Activated gamma-delta T cell treated with anti-CD3 and anti-CD28 coated beads, Interleukin-2, amount 50 U/mL, for 16 hours (primary cell): ENCODE results near the gene PRKCZ.
"Not testable (repeated sequence)": the region's sequence is repeated elsewhere in the genome, so short reads cannot be mapped to it uniquely, and the experiment has no call there.

Experiments
- DNase-seq: peaks from one replicate; pipeline ENCODE4 v3.0.0-alpha.2; 2020; ENCODE audit warnings: low read depth

The PRKCZ gene

DNA sequence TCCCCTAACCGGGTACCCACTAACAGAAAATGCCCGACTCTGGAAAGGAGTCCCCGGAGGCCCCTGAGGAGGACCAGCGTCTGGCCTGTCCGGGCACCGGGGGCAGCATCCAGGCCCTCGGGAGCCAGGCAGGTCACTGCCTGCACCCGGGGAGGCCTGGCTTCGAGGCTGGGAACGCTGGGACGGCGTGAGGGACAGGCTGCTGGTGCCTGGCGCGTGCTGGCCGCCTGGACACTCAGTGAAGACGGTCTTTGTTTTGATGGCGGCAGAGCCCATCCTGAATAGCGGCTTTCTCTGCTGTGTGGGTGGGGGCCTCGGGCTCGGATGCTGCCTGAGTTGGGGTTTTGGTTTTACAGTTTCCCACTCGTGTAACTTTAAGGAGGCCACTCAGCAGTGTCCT, 37.6 kb downstream of the PRKCZ start:
- no peak for DNase-seq

DNA sequence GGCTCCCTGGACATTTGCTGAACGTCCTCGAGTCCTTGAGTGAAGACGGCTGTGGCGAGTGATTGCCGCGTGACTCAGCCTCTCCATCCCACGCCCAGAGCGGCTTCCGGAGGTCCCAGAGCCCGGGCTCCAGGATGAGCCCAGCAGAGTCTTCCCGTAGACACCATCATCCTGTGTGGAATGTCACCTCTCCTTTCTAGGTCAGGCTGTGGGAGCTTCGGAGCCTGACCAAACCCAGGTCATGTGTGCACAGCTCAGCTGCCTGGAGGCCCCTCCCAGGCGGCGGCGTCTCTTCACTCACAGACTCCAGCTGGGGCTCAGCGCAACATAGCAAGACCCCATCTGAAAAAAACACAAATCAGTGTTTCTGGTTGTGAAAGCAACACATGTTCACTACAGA, 38.2 kb downstream of the PRKCZ start:
- no peak for DNase-seq

DNA sequence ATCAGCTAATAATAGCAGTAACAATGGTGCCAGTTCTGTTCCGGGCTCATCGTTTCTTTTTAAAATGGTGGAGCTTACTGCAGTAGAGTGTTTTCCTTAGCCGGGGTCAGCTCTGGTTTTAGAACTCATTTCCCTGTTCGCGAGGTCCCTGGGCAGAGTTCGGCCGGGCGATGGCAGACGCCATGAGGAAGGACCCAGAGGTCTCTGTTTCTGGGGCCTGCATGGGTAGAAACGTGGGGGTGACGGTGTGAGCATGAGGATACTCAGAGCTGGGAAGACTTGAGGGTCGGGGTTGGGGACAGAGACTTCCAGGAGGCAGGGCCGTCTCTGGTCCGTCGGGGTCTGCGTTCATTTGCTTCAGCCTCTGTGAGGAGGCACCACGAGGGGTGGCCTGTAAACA, 38.8 kb downstream of the PRKCZ start:
- no peak for DNase-seq

- DNase-seq: no peak
Measured at GRCh38 chr1:2090216-2090890, 40.1 kb downstream of the PRKCZ start.

GRCh38 chr1:2091611-2092604, 41.7 kb downstream of the PRKCZ start:
- DNase-seq: no peak

DNA sequence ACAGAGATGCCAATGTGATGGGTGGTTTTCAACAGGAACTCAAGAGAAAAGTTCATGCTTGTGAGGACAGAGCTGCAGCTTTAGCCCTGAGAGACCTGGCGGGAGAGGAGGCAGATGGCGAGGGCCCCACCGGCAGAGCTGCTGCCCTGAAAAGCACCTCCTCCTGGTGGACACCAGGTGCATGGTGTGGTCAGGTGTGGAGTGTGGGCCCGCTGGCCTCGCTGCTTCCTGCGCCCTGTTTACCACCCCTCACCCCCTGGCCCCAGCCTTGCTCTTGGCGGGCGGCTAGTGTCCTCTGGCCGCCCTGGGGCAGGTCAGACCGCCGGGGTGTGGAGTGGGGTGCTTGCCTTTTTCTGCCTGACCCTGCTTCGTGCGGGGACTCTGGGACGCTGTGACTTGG, 42.8 kb downstream of the PRKCZ start:
- DNase-seq: no peak

DNA sequence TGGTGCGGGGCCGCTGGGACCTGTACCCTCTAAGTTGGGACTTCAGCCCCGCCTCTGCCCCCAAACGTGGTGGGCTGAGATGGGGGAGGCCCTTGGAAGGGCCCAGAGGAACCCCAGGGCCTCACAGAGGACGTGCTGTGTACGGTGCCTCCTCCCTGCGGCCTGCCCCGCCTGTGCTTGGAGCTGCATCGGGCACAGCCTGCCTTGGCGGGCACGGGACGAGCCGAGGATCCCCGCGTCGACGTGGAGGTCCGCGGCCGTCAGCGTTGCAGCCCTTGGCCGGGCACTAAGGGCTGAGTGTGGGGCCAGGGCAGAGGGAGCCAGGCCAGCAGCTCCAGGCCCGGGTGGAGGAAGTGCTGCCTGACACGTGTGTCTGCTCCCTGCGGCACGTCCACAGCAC, 43.4 kb downstream of the PRKCZ start:
- no peak for DNase-seq

GRCh38 chr1:2094269-2095158, 44.3 kb downstream of the PRKCZ start:
- not testable (repeated sequence) for DNase-seq

DNA sequence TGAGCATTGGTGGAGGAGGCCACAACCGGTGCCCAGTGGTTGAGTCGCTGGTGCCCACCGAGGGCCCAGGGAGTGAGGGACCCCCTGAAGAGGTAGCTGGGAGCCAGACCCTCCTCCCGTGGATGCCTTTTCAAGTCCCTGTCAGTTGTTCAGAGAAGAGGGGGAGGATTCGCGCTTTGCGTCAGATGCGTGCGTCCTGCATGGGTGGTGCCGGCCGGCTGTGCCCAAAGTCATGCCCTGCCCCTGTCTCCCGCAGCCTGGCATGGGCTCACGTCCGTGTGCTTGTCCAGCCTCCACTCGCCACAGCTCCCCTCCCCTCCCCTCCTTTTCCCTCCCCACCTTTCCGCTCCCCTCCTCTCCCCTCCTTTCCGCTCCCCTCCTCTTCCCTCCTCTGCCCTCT, 45.2 kb downstream of the PRKCZ start:
- no peak for DNase-seq

DNA sequence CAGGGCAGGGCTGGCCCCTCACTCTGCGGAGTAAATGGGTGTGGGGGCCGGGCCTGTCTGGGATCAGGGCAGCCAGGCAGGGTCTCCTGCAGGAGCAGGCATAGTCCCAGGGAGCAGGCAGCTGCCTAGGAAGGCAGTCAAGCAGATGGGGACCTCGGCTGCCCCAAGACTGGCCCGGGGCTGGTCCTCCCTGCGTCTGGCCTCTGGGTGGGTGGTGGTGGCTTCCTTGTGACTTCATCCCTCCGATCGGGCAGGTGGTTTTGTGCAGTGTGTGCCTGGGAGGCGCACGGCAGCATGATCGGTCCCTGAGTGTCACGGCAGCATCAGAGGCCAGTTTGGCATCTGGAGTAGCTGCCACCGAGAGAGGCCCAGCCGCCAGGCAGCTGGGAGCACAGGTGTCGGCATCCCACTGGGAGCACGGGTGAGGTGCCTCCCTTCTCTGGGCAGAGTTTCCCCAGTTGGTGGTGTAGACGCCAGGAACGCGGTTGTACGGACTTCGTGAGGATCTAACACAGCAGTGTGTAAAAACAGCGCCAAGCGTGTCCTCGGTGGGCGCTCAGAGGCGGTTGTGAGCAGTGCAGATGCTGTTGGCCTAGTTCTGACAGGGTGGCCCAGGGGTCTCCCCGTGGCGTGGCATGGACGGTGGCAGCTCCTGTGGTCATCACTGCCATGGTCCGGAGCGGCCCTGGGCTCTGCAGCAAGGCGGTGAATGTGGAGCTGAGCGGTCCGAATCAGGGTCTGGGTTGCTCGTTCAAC, 45.9 kb downstream of the PRKCZ start:
- DNase-seq: no peak

DNA sequence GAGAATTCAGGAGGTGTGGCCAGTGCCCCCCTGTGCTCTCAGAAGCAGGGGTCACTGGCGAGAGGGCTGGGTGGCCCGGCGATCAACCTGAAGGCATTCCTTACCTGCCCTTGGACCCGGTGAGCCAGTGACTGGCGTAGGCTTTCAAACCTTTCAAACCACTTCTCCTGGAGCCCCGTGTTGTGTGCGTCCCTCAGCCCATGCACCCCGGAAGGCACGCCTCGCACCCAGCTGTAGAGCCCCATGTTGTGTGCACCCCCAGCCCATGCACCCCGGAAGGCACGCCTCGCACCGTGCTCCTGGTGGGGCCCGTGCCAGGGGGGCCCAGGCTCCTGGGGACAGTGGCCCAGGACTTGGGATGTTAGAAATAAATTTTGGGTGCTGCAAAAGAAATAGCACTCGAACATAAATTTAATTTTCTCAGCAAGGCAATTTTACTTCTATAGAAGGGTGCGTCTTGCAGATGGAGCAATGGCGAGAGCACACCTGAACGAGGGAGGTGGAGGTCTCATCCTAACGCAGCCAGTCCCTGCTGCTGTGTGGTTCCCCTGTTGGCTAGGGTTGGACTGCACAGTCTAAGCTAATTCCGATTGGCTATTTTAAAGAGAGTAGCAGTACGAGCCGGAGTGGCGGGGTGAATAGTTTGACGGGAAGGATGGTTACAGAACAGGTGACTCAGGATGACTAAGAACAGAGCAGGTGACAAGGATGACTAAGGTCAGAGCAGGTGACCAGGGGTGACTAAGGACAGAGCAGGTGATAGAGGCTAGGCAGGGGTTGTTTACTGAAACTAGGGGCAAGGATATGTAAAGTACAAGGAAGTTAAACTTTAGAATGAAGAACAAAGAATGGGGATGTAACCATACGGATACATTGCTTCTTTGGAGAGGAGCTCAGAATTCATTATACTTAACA, 47.4 kb downstream of the PRKCZ start:
- DNase-seq: no peak

- DNase-seq: no peak
Measured at GRCh38 chr1:2098301-2098698, 48.1 kb downstream of the PRKCZ start.

DNA sequence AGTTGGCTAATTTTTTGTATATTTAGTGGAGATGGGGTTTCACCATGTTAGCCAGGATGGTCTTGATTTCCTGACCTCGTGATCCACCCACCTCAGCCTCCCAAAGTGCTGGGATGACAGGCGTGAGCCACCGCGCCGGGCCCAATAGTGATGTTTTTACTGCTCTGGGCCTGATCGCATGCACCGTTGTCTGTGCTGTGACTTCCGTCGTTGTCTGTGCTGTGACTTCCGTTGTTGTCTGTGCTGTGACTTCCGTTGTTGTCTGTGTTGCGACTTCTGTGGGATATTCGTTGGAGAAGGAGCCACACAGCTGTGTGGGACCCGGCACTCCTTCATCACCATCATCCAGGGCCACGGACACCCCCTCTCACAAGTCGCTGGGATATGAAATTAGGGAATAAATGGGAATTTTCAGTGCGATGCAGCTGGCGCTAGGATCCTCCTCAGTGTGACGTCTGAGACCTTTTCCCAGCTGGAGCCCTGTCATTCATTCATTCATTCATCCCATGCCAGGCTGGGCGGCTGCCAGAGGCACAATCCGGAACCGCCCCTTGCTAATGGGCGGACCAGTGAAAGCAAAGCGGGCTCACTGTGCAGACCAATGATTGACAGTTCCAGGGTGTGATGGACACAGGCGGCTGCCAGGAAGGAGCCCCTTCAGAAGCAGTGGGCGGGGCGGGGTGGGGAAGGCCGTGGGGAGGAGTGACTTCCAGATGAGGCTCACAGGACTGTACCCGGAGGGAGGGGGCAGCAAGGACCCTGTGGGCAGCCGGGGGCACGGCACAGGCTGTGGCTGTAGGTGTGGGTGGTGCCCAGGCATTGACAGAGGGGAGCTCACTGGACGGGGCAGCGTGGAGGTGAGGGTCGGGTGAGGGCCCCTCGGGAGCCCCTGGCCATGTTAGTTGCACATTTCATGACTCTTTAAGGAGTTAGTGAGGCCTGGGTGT, 48.9 kb downstream of the PRKCZ start:
- no peak for DNase-seq

GRCh38 chr1:2099886-2100779, 49.9 kb downstream of the PRKCZ start:
- DNase-seq: no peak

GRCh38 chr1:2100780-2101108, 50.5 kb downstream of the PRKCZ start:
- DNase-seq: no peak

- no peak for DNase-seq
Measured at GRCh38 chr1:2101531-2101930, 51.3 kb downstream of the PRKCZ start.

DNA sequence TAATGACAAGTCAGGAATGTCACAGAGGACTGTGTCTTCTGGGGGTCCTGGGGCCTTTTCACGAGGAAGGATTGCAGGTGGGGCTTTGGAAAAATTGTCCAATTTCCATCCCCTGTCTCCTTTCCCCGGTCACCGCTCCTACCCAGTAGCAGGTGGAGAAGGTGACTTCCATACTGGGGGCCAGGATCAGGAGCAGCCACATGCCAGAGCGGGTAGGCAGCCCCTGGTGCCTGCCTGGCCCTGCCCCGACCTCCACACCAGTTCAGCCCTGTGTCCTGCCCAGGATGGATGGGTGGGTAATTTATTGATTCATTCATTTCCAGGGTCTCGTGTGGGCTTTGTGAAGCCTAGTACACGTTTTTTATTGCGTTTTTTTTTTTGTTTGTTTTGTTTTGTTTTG, 51.7 kb downstream of the PRKCZ start:
- no peak for DNase-seq

DNA sequence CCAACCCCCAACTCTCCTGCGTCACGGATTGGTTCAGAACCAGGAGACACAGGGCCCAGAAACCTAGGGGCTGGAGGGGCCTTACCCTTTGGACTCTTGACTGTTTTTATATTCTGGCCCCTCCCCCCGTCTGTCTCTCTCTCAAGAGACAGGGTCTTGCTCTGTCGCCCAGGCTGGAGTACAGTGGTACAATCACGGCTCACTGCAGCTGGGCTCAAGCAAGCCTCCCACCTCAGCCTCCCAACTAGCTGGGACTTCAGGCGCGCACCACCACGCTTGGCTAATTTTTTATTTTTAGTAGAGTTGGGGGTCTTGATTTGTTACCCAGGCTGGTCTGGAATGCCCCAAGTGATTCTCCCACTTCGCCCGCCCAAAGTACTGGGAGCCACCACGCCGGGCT, 52.5 kb downstream of the PRKCZ start:
- no peak for DNase-seq
